ENCODE measurements around the gene OPA1. TPM values are rescaled to one million over a fixed set of nuclear protein-coding genes. Genes with fewer than 3 reads are reported as not detected.

OPA1 gene
- total and polyA plus RNA-seq, 2 of the 8 experiments (the other 6 are each of a cell fraction or from before 2014, with no cell fraction given): 20.3 to 109 TPM

DNA sequence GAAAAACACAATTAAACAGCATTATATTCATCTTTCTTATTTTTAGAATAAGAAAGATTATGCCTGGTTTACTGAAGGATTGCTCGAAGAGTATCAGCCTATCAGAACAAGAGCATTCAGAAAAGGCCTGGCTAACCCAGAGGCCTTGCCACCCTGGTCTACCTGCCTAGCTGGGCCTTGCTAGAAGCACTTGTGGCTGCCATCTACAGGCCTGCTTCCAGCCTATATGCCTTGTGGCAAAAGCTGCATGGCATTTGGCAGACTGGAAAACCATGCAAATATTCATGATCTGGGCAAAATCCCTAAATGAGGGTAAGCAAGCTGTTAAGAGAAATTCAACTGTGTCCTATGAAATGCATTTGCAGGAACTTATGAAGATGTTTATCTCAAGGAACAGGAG, 29.0 kb upstream of the OPA1 start:
- Histone ChIP-seq H3K4me1 (replicated peaks in 1 of 4; ENCODE audit: control insufficient read depth in 3 of 4, insufficient read depth in 4 of 4, low read length in 3 of 4) (no peaks in the 10 kb centered on the region), H2BK15ac (ENCODE audit: low read length) (no peak overlapping the region), H3K14ac (ENCODE audit: insufficient read length) (no peak overlapping the region), H2AK5ac (ENCODE audit: low read depth, low read length) (no peak overlapping the region), H2BK5ac (ENCODE audit: low read depth, low read length) (no peak overlapping the region), H3K56ac (replicated peaks; ENCODE audit: insufficient read length, low read depth, low read length) (no peak overlapping the region), H2BK20ac (ENCODE audit: low read length) (no peak overlapping the region), H3K9ac (replicated peaks in 1 of 4; ENCODE audit: extremely low read depth in 1 of 4, low read depth in 3 of 4, low read length in 3 of 4) (no peak overlapping the region), H4K91ac (replicated peaks; ENCODE audit: insufficient read length, low read length) (no peak overlapping the region), H3K9me3 (ENCODE audit: insufficient read depth in 2 of 2, low read depth in 1 of 2, low read length in 1 of 2) (no peaks in the 10 kb centered on the region), H3K23ac (ENCODE audit: insufficient read length) (no peak overlapping the region), H3K4me3 (ENCODE audit: extremely low read depth in 1 of 4, insufficient read depth in 2 of 4, low read depth in 3 of 4, low read length in 4 of 4) (no peak overlapping the region), H4K8ac (ENCODE audit: extremely low read depth, insufficient read depth, low read length) (no peak overlapping the region), H4K20me1 (replicated peaks in 1 of 2; ENCODE audit: control insufficient read depth in 1 of 2, insufficient read depth in 2 of 2, low read length in 2 of 2) (no peaks in the 10 kb centered on the region), H2BK120ac (replicated peaks; ENCODE audit: low read depth, low read length) (no peak overlapping the region), H3K27ac (ENCODE audit: low read depth, low read length) (no peak overlapping the region), H3K18ac (ENCODE audit: extremely low read depth, low read length) (no peak overlapping the region), H3K36me3 (ENCODE audit: control insufficient read depth in 2 of 4, insufficient read depth in 4 of 4, low read length in 3 of 4) (no peaks in the 10 kb centered on the region), H3K23me2 (ENCODE audit: low read depth, low read length) (no peaks in the 10 kb centered on the region), H3K27me3 (replicated peaks in 1 of 4; ENCODE audit: control insufficient read depth in 3 of 4, extremely low read depth in 1 of 4, insufficient read depth in 3 of 4, low read length in 3 of 4) (no peaks in the 10 kb centered on the region), H3K79me1 (ENCODE audit: low read depth, low read length) (no peaks in the 10 kb centered on the region), H3K4me2 (ENCODE audit: insufficient read depth in 1 of 2, low read depth in 2 of 2, low read length in 2 of 2) (no peak overlapping the region), H3K4ac (replicated peaks; ENCODE audit: insufficient read length, low read depth, low read length) (no peak overlapping the region), H2BK12ac (ENCODE audit: low read depth, low read length) (no peak overlapping the region), H2AFZ (ENCODE audit: low read length) (no peak overlapping the region), H4K5ac (ENCODE audit: insufficient read length, low read depth, low read length) (no peak overlapping the region), H3K79me2 (ENCODE audit: control insufficient read depth in 1 of 2, insufficient read depth in 2 of 2, low read length in 2 of 2) (no peaks in the 10 kb centered on the region)
- FAIRE-seq (peak; percentile 62), DNase-seq (ENCODE audit: low read depth in 1 of 2, low spot score in 2 of 2) (no peak)
- TF ChIP-seq, protein P1, sequence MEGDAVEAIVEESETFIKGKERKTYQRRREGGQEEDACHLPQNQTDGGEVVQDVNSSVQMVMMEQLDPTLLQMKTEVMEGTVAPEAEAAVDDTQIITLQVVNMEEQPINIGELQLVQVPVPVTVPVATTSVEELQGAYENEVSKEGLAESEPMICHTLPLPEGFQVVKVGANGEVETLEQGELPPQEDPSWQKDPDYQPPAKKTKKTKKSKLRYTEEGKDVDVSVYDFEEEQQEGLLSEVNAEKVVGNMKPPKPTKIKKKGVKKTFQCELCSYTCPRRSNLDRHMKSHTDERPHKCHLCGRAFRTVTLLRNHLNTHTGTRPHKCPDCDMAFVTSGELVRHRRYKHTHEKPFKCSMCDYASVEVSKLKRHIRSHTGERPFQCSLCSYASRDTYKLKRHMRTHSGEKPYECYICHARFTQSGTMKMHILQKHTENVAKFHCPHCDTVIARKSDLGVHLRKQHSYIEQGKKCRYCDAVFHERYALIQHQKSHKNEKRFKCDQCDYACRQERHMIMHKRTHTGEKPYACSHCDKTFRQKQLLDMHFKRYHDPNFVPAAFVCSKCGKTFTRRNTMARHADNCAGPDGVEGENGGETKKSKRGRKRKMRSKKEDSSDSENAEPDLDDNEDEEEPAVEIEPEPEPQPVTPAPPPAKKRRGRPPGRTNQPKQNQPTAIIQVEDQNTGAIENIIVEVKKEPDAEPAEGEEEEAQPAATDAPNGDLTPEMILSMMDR (IDR thresholded peaks at IDR 0.05; ENCODE audit: control extremely low read depth in 1 of 3, insufficient read depth in 1 of 3, low read depth in 1 of 3, low read length in 3 of 3): peak; percentile 67 to 70 (median 68)
- TF ChIP-seq SIX5 (IDR thresholded peaks at IDR 0.05; ENCODE audit: low read depth, low read length) (no peak), RAD21 (IDR thresholded peaks at IDR 0.05 in 1 of 2, conservative IDR thresholded peaks at IDR 0.05 in 1 of 2; ENCODE audit: low read depth in 2 of 2, low read length in 2 of 2) (peak; percentile 69 to 74)
- POLR2A ChIA-PET (ENCODE audit: partially characterized antibody): no interaction called here
- 78% methylated on average over 1 of the region's 1 CpG; no CpG with 5 or more reads in 1 of the 2 experiments for WGBS, 2 experiments (ENCODE audit: extremely low coverage in 1 of 2, insufficient coverage in 1 of 2, insufficient read length in 1 of 2, insufficient replicate concordance in 2 of 2, low coverage in 1 of 2, low lambda C conversion rate in 2 of 2, missing lambda C conversion rate in 1 of 2)
- CTCF ChIA-PET (ENCODE audit: partially characterized antibody): interaction anchor here (0.9 to 3.3 kb wide), 15 partner anchors 9 to 752 kb away, joined by 3 to 30 read pairs (median 4); no protein-coding TSS in a partner anchor

Measured in H1 (cell line).